Measurements from ENCODE around the gene CEMIP. TPM values are rescaled to one million over a fixed set of nuclear protein-coding genes. Genes with fewer than 3 reads are reported as not detected.
A peak's percentile ranks its signal among the peaks of the same experiment; 100 is the strongest.

Gene CEMIP
- total and polyA plus RNA-seq, 2 of the 4 experiments (the other 2 are of a cell fraction), result 63.8 to 78.0 TPM

- H4K5ac ChIP-seq (ENCODE audit: low read depth, low read length), result no peak overlapping the region
- H3K4me3 ChIP-seq (ENCODE audit: insufficient read depth, low read depth, low read length), result no peak overlapping the region
- no peak overlapping the region for H2BK5ac ChIP-seq (ENCODE audit: low read depth, low read length, poor library complexity, severe bottlenecking)
- dilution Hi-C loops (cut with HindIII; ENCODE audit: low sequenced_read_pairs, unreplicated experiment), result no loop called here
- H3K36me3 ChIP-seq (ENCODE audit: control insufficient read depth, insufficient read depth, low read length), result peaks cover 14% of the 10 kb centered on the region; the same call in 1 of the 2 replicates
- H3K18ac ChIP-seq (ENCODE audit: low read depth, low read length), result no peak overlapping the region
- peaks cover 13% of the 10 kb centered on the region for H3K4me1 ChIP-seq (ENCODE audit: control insufficient read depth, insufficient read depth, low read length)
- no peak overlapping the region; the same call in 1 of the 2 replicates for H3K4me2 ChIP-seq (ENCODE audit: low read depth, low read length)
- peak overlapping the region; percentile 13; the same call in 1 of the 2 replicates for H3K4ac ChIP-seq (ENCODE audit: low read depth, low read length)
- ChIA-PET CTCF (no interaction called here), POLR2A (ENCODE audit: unreplicated experiment) (no interaction called here)
- no peak overlapping the region for H2AFZ ChIP-seq (replicated peaks; ENCODE audit: low read length, poor library complexity)
- peaks cover 29% of the 10 kb centered on the region for H4K20me1 ChIP-seq (ENCODE audit: insufficient read depth, low read length)
- BruUV-seq (replicated peaks), result TSS peak; percentile 51
- H3K23ac ChIP-seq (ENCODE audit: low read depth, low read length), result peak overlapping the region; percentile 11; the same call in 1 of the 2 replicates
- no peak overlapping the region for H4K91ac ChIP-seq (ENCODE audit: insufficient read depth, low read depth, low read length)
- H2BK20ac ChIP-seq (ENCODE audit: low read depth, low read length), result no peak overlapping the region
- WGBS, 2 experiments (ENCODE audit: extremely low coverage in 2 of 2, insufficient read length in 1 of 2), result 93% methylated on average over 3 of the region's 13 CpGs; no CpG with 5 or more reads in 1 of the 2 experiments
- no peaks in the 10 kb centered on the region for H3K9me3 ChIP-seq (ENCODE audit: control insufficient read depth, insufficient read depth, low read length)
- in situ Hi-C loops (cut with MboI; ENCODE audit: low sequenced_read_pairs), result loop anchor here (10.0 kb wide), 1 partner anchor 265 kb away; no protein-coding TSS in a partner anchor
- peak overlapping the region; percentile 33 for H2AK9ac ChIP-seq (replicated peaks; ENCODE audit: low read depth, low read length, poor library complexity)
- H2AK5ac ChIP-seq (ENCODE audit: low read depth, low read length), result peak overlapping the region; percentile 44; the same call in 1 of the 2 replicates
- no peak overlapping the region; the same call in 1 of the 3 replicates for H2BK15ac ChIP-seq (ENCODE audit: low read depth, low read length)
- H3K27ac ChIP-seq (ENCODE audit: insufficient read depth, low read length), result no peak overlapping the region
- ATAC-seq (ENCODE audit: low read depth), result no peak
- no peaks in the 10 kb centered on the region for H3K27me3 ChIP-seq (ENCODE audit: control insufficient read depth, insufficient read depth, low read length)
- H3K9me1 ChIP-seq (ENCODE audit: insufficient read depth, low read length), result peaks cover 3% of the 10 kb centered on the region; the same call in 1 of the 2 replicates
- no peak overlapping the region for H2BK120ac ChIP-seq (ENCODE audit: low read depth, low read length)
- intact Hi-C loops (cut with micrococcal nuclease), result loop anchor here (2.0 to 5.0 kb wide), 2 partner anchors 98 to 267 kb away; no protein-coding TSS in a partner anchor
- peak overlapping the region; percentile 23 to 41; a peak in 1 of 4 replicates for H4K8ac ChIP-seq (ENCODE audit: low read depth in 2 of 2, low read length in 2 of 2)
- no peak for TF ChIP-seq MXI1 (IDR thresholded peaks at IDR 0.05; ENCODE audit: borderline replicate concordance, low read depth, low read length)
- no peak for TF ChIP-seq RAD21 (IDR thresholded peaks at IDR 0.05; ENCODE audit: low read length)
- no peak for TF ChIP-seq MAFK (IDR thresholded peaks at IDR 0.05; ENCODE audit: low read depth, low read length)
- no peak for TF ChIP-seq SMC3 (IDR thresholded peaks at IDR 0.05; ENCODE audit: low read depth, low read length)
- no peak for TF ChIP-seq CHD1 (IDR thresholded peaks at IDR 0.05; ENCODE audit: low read depth, low read length)
- TF ChIP-seq RCOR1 (IDR thresholded peaks at IDR 0.05; ENCODE audit: insufficient replicate concordance, low read length), result no peak
- TF ChIP-seq FOS (IDR thresholded peaks at IDR 0.05; ENCODE audit: low read depth, low read length), result no peak
- no peak for TF ChIP-seq POLR2A (IDR thresholded peaks at IDR 0.05; ENCODE audit: low read depth, low read length)
- no peak overlapping the region for H3K9ac ChIP-seq (ENCODE audit: low read depth, low read length)
- no peak overlapping the region for H3K56ac ChIP-seq (ENCODE audit: extremely low read depth, insufficient read depth, low read length)
- DNase-seq, result no peak
- H3K14ac ChIP-seq (replicated peaks; ENCODE audit: low read depth, low read length), result no peak overlapping the region
- peaks cover 23 to 33% of the 10 kb centered on the region in 2 experiments for H3K79me1 ChIP-seq (ENCODE audit: low read depth in 1 of 2, low read length in 2 of 2)
Observed at GRCh38 chr15:80999623-81000036, 220.5 kb downstream of the CEMIP start.

Measured in IMR-90 (cell line).